Astrocyte of the spinal cord (primary cell): Measurements from ENCODE around the gene REEP6.

Experiments
- DNase-seq: peaks from one replicate; pipeline ENCODE4 v3.0.0; 2011; ENCODE audit warnings: low read depth, low spot score
- H3K4me3 ChIP-seq: 2 replicates; pipeline ENCODE4 v1.5.1; 2011; ENCODE audit warnings: low read depth, mild to moderate bottlenecking, low read length, moderate library complexity
- CTCF ChIP-seq: IDR thresholded peaks from 2 replicates; pipeline ENCODE4 v1.5.1; 2012; ENCODE audit warnings: low read depth, mild to moderate bottlenecking, low read length, inconsistent platforms
- in situ Hi-C: cut with HindIII; loops from 2 replicates; pipeline ENCODE4 v1.10.0; 2017; ENCODE audit warnings: low sequenced_read_pairs

The REEP6 gene

GRCh38 chr19:1522838-1523237 is 31.9 kb downstream of the REEP6 start:
- DNase-seq, result no peak
- in situ Hi-C loops, result no loop called here
- no peak overlapping the region for H3K4me3 ChIP-seq
- TF ChIP-seq CTCF, result no peak

- DNase-seq, result no peak
These were observed 32.7 kb downstream of the REEP6 start, which contains the start of gene PLK5 for GRCh38 chr19:1523412-1524286. TSS of gene PLK5 (plus strand) at chr19:1524077. CDS start at chr19:1526997, 2,920 bp downstream.

GRCh38 chr19:1524287-1524971 is 33.4 kb downstream of the REEP6 start:
- in situ Hi-C loops, result no loop called here
- H3K4me3 ChIP-seq, result no peak overlapping the region
- DNase-seq, result no peak
- TF ChIP-seq CTCF, result no peak

More at GRCh38 chr19:1523412-1524286, 32.7 kb downstream of the REEP6 start, which contains the start of gene PLK5:
- in situ Hi-C loops, result no loop called here
- TF ChIP-seq CTCF, result no peak
- H3K4me3 ChIP-seq, result no peak within 1 kb of the TSS

- no peak for DNase-seq
- TF ChIP-seq CTCF, result no peak
- H3K4me3 ChIP-seq, result no peak overlapping the region
- in situ Hi-C loops, result no loop called here
These were observed 34.0 kb downstream of the REEP6 start for GRCh38 chr19:1524972-1525325.

GRCh38 chr19:1525343-1525742 is 34.4 kb downstream of the REEP6 start:
- in situ Hi-C loops, result no loop called here
- no peak for DNase-seq
- no peak overlapping the region for H3K4me3 ChIP-seq
- TF ChIP-seq CTCF, result no peak

GRCh38 chr19:1526066-1526778 is 35.2 kb downstream of the REEP6 start:
- in situ Hi-C loops, result no loop called here
- DNase-seq, result no peak
- no peak overlapping the region for H3K4me3 ChIP-seq
- no peak for TF ChIP-seq CTCF
